RWPE2 (cell line): ENCODE data around the gene ARFGEF3.
A peak's percentile ranks its signal among the peaks of the same experiment; 100 is the strongest.

Experiments
- ATAC-seq: fragments of 200-7000 bp; cut with Tn5 transposase; 3 replicates; pipeline ENCODE4 v1.9.1; 2021; ENCODE audit warnings: low read depth
- DNase-seq: peaks from one replicate; pipeline ENCODE4 v3.0.0-alpha.2; 2020; ENCODE audit warnings: low spot score
- H3K27ac ChIP-seq: fragments of 450-650 bp; 2 replicates; pipeline ENCODE4 v1.5.1; 2017; ENCODE audit warnings: mild to moderate bottlenecking; ENCODE audit not compliant: poor library complexity, severe bottlenecking
- H3K27me3 ChIP-seq: fragments of 250-450 bp; sonication (Bioruptor Pico); 2 replicates; pipeline ENCODE4 v1.5.1; 2021; ENCODE audit warnings: mild to moderate bottlenecking, moderate library complexity; ENCODE audit not compliant: insufficient read depth, poor library complexity, severe bottlenecking
- H3K36me3 ChIP-seq: fragments of 250-450 bp; sonication (Bioruptor Pico); 2 replicates; pipeline ENCODE4 v1.5.1; 2020; ENCODE audit warnings: low read depth, mild to moderate bottlenecking, moderate library complexity
- H3K4me1 ChIP-seq: fragments of 250-450 bp; sonication (Bioruptor Pico); 2 replicates; pipeline ENCODE4 v1.5.1; 2021; ENCODE audit warnings: mild to moderate bottlenecking, moderate library complexity; ENCODE audit not compliant: insufficient read depth, poor library complexity, severe bottlenecking
- H3K4me3 ChIP-seq: fragments of 250-450 bp; sonication (Bioruptor Pico); 2 replicates; pipeline ENCODE4 v1.5.1; 2021; ENCODE audit warnings: mild to moderate bottlenecking, moderate library complexity; ENCODE audit not compliant: severe bottlenecking
- H3K9me3 ChIP-seq: fragments of 250-450 bp; sonication (Bioruptor Pico); 2 replicates; pipeline ENCODE4 v1.5.1; 2021; ENCODE audit warnings: mild to moderate bottlenecking, moderate library complexity; ENCODE audit not compliant: severe bottlenecking
- CTCF ChIP-seq: fragments of 450-650 bp; IDR thresholded peaks from one replicate; pipeline ENCODE4 v1.5.1; 2017; ENCODE audit warnings: mild to moderate bottlenecking, moderate library complexity; ENCODE audit not compliant: poor library complexity, severe bottlenecking

The ARFGEF3 gene

DNA sequence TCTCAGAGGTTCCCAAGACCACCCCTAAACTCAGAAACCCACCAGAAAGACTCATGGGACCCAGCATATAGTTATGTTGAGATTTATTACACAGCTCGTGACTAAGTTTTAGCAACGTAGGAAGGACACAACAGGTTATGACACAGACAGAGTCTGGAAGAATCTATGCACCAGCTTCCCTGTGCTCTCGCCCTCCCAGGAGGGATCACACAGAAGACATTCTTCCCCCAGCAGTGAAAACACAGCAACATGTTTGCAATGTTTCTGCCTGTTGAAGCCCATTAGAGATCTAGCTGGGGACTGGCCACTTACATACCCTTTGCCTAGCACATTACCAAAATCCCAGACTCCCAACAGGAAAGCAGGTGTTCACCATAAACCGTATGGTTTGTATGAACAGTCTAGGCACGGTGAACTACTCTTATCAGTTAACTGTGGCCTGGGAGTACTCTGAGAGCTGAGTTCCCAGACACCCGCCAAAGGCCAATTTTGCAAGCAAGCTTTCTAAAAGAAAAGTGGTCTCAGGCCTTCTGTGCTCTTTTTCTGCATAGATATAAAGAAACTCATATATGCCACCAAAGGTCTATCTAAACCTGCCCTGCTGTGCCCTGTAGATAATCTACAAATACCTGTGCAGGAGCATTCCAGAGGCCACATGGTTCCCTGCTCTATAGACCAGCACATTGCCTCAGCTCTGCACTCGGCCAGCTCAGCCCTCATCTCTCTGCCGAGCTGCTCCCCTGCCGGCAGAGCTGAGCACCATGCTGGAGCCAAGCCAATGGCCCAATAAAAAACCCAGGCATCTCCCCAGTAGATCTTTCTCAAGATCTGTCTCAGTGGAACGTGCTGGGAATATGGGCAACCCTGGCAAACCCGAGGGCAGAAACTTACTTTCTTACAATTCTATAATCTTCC, 146.3 kb downstream of the ARFGEF3 start:
- Histone ChIP-seq H3K27me3 (no peaks in the 10 kb centered on the region), H3K4me1 (no peaks in the 10 kb centered on the region), H3K36me3 (no peaks in the 10 kb centered on the region), H3K27ac (no peak overlapping the region), H3K9me3 (no peaks in the 10 kb centered on the region), H3K4me3 (no peak overlapping the region)
- ATAC-seq, result peak; percentile 44; the same call in 1 of the 3 replicates
- no peak for TF ChIP-seq CTCF
- no peak for DNase-seq

DNA sequence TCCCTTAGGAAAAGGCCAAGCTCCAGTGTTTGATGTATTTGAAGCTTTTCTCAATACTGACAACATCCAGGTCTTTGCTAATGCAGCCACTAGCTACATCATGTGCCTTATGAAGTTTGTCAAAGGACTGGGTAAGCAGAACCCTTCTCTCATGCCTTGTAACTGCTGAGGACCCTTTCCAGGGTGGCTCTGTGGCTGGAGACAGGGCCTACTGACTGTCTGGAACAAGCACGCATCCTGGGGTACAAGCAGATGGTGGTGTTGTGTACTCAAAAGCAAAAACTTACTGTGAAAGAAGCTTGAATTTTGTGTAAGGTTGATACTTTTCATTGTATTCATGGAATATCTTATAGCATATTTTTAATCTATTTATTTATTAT, 147.0 kb downstream of the ARFGEF3 start:
- Histone ChIP-seq H3K4me1 (no peaks in the 10 kb centered on the region), H3K27me3 (no peaks in the 10 kb centered on the region), H3K9me3 (no peaks in the 10 kb centered on the region), H3K27ac (no peak overlapping the region), H3K36me3 (no peaks in the 10 kb centered on the region), H3K4me3 (no peak overlapping the region)
- DNase-seq (no peak), ATAC-seq (no peak)
- no peak for TF ChIP-seq CTCF

GRCh38 chr6:138309695-138310094, 148.0 kb downstream of the ARFGEF3 start:
- no peaks in the 10 kb centered on the region for H3K4me1 ChIP-seq
- TF ChIP-seq CTCF, result no peak
- ATAC-seq, result no peak
- no peak overlapping the region for H3K4me3 ChIP-seq
- no peaks in the 10 kb centered on the region for H3K27me3 ChIP-seq
- H3K27ac ChIP-seq, result no peak overlapping the region
- DNase-seq, result no peak
- H3K36me3 ChIP-seq, result no peaks in the 10 kb centered on the region
- H3K9me3 ChIP-seq, result no peaks in the 10 kb centered on the region

- no peaks in the 10 kb centered on the region for H3K27me3 ChIP-seq
- H3K4me3 ChIP-seq, result no peak overlapping the region
- no peaks in the 10 kb centered on the region for H3K4me1 ChIP-seq
- no peak for TF ChIP-seq CTCF
- no peak for ATAC-seq
- no peak for DNase-seq
- no peaks in the 10 kb centered on the region for H3K36me3 ChIP-seq
- H3K27ac ChIP-seq, result no peak overlapping the region
- no peaks in the 10 kb centered on the region for H3K9me3 ChIP-seq
Observed at GRCh38 chr6:138310294-138310693, 148.6 kb downstream of the ARFGEF3 start.

GRCh38 chr6:138310821-138311220, 149.1 kb downstream of the ARFGEF3 start:
- H3K36me3 ChIP-seq, result no peaks in the 10 kb centered on the region
- H3K9me3 ChIP-seq, result no peaks in the 10 kb centered on the region
- no peak for ATAC-seq
- no peak overlapping the region for H3K27ac ChIP-seq
- no peak for TF ChIP-seq CTCF
- no peak for DNase-seq
- H3K4me1 ChIP-seq, result no peaks in the 10 kb centered on the region
- H3K4me3 ChIP-seq, result no peak overlapping the region
- no peaks in the 10 kb centered on the region for H3K27me3 ChIP-seq
